ENCODE data around the gene CWC25. TPM values are rescaled to one million over a fixed set of nuclear protein-coding genes. Genes with fewer than 3 reads are reported as not detected.

CWC25 gene
- total and polyA plus RNA-seq, 9 of the 15 experiments (the other 6 are each of a cell fraction or from before 2014, with no cell fraction given) = 16.5 to 27.4 (median 23.0) TPM

- TF ChIP-seq ZNF318 (IDR thresholded peaks at IDR 0.05; ENCODE audit: borderline replicate concordance in 1 of 2, low read depth in 1 of 2) (no peak), XRCC4 (IDR thresholded peaks at IDR 0.05; ENCODE audit: extremely low read depth, insufficient read depth, insufficient read length) (no peak), RHOXF2B (CRISPR knock-in tag; conservative IDR thresholded peaks at IDR 0.05) (no peak), RFX5 (IDR thresholded peaks at IDR 0.05; ENCODE audit: low read depth, low read length) (peak; percentile 63; the same call in 1 of the 2 replicates), NKRF (IDR thresholded peaks at IDR 0.05; ENCODE audit: borderline replicate concordance) (no peak), TOE1 (IDR thresholded peaks at IDR 0.05; ENCODE audit: borderline replicate concordance) (peak; percentile 66; the same call in 1 of the 2 replicates), TOE1 (CRISPR knock-in tag; IDR thresholded peaks at IDR 0.05; ENCODE audit: borderline replicate concordance, low read depth) (no peak), SRSF9 (IDR thresholded peaks at IDR 0.05; ENCODE audit: borderline replicate concordance, low read depth, low read length) (no peak), TEAD1 (CRISPR knock-in tag; IDR thresholded peaks at IDR 0.05) (peak in 1 of 2 experiments; percentile 57; a peak in 1 of 4 replicates), HDAC3 (IDR thresholded peaks at IDR 0.05; ENCODE audit: borderline replicate concordance, partially characterized antibody) (peak; percentile 44), CHD1 (IDR thresholded peaks at IDR 0.05; ENCODE audit: low read length) (no peak), HSF4 (CRISPR knock-in tag; IDR thresholded peaks at IDR 0.05; ENCODE audit: borderline replicate concordance) (no peak), KDM1A (IDR thresholded peaks at IDR 0.05) (peak in 1 of 2 experiments; percentile 34; a peak in 1 of 4 replicates), SMAD2 (IDR thresholded peaks at IDR 0.05; ENCODE audit: low read depth, low read length) (no peak)
Observed at GRCh38 chr17:38867179-38867967, 42.3 kb upstream of the CWC25 start (continued).

Measured in K562 (cell line).